ENCODE results near the gene SLC45A2.

DNA sequence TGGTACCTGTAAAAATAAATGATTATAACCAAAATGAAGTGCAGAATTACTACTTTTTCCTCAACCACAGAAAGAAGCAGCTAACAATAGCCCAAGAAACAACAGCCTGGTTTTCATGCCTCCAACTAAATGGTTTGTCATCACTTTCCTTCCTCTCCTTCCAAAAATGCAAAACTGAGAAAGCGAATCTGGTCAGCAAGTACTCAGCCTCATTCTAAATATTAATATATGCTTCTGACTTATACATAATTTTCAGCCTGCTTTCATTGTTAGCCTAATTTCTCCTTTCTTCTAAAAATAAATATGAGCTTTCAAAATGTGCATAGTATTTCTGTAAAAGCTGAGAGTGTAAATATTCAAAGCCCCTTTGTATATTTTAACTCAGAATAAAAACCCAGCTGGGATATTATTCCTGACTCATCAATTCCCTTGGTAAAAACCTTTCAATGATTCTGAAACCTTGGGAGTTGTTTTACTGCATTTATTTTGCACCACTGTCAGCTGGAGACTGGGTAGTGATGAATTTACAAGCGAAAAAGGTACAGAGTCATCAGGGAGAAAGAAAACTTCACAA is 26.8 kb downstream of the SLC45A2 start:
- TF ChIP-seq, protein P1, sequence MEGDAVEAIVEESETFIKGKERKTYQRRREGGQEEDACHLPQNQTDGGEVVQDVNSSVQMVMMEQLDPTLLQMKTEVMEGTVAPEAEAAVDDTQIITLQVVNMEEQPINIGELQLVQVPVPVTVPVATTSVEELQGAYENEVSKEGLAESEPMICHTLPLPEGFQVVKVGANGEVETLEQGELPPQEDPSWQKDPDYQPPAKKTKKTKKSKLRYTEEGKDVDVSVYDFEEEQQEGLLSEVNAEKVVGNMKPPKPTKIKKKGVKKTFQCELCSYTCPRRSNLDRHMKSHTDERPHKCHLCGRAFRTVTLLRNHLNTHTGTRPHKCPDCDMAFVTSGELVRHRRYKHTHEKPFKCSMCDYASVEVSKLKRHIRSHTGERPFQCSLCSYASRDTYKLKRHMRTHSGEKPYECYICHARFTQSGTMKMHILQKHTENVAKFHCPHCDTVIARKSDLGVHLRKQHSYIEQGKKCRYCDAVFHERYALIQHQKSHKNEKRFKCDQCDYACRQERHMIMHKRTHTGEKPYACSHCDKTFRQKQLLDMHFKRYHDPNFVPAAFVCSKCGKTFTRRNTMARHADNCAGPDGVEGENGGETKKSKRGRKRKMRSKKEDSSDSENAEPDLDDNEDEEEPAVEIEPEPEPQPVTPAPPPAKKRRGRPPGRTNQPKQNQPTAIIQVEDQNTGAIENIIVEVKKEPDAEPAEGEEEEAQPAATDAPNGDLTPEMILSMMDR (IDR thresholded peaks at IDR 0.05) = no peak
- no peak for TF ChIP-seq POLR2A (IDR thresholded peaks at IDR 0.05)
